Kidney epithelial cell (primary cell): ENCODE data around the gene VTI1A. TPM values are rescaled to one million over a fixed set of nuclear protein-coding genes. Genes with fewer than 3 reads are reported as not detected.

Experiments
- DNase-seq: peaks from one replicate; pipeline ENCODE4 v3.0.0-alpha.2; 2010; ENCODE audit warnings: low read depth
- H3K27me3 ChIP-seq: 2 replicates; pipeline ENCODE4 v1.6.0; 2011; ENCODE audit warnings: low read length; ENCODE audit not compliant: control insufficient read depth, insufficient read depth
- H3K36me3 ChIP-seq: 2 replicates; pipeline ENCODE4 v1.5.1; 2011; ENCODE audit warnings: low read length; ENCODE audit not compliant: control insufficient read depth, insufficient read depth
- H3K4me3 ChIP-seq: 2 replicates; pipeline ENCODE4 v1.5.1; 2011; ENCODE audit warnings: low read depth, mild to moderate bottlenecking, control low read depth, low read length
- CTCF ChIP-seq: IDR thresholded peaks from 2 replicates; pipeline ENCODE4 v1.5.1; 2011; ENCODE audit warnings: mild to moderate bottlenecking, moderate library complexity, low read length, control low read depth, inconsistent platforms; ENCODE audit not compliant: insufficient read depth, poor library complexity, severe bottlenecking
- total RNA-seq: library from RNA; depleted of rRNA; stranded (reverse); fragments of >200 nt; gene quantifications from 2 replicates; pipeline ENCODE4 v1.2.3, GENCODE V29; 2015

The VTI1A gene
- total RNA-seq, 1 donor from 2014 or later, result 45.7 TPM

- no peak for DNase-seq
- Histone ChIP-seq H3K36me3 (no peaks in the 10 kb centered on the region), H3K4me3 (no peak overlapping the region), H3K27me3 (no peaks in the 10 kb centered on the region)
- TF ChIP-seq CTCF, result no peak
Measured at GRCh38 chr10:112716076-112716475, 269.1 kb downstream of the VTI1A start.

DNA sequence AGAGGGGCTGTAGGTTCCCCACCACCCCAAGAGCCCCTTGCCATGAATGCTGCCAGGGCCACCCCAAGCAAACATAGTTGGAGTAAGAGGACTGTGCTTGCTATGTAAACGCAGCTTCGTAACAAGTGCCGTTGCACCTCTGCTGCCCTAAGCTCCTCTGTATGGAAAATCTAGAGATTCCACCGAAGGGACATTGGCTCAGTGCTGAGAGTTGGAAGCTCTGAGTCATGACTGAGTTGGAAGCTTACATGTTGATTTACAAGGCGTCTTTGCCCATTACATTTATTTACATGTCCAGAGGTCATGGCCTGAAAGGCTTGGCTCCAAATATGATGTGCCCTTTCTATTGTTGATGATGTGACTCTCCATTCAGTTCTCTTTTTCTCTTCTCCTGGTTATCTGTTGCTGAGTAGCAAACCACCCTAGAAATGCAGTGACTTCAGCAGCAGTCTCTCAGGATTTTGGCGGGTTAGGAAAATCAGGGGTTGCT lies 270.0 kb downstream of the VTI1A start:
- no peak for TF ChIP-seq CTCF
- no peaks in the 10 kb centered on the region for H3K36me3 ChIP-seq
- H3K4me3 ChIP-seq, result no peak overlapping the region
- DNase-seq, result no peak
- H3K27me3 ChIP-seq, result no peaks in the 10 kb centered on the region

DNA sequence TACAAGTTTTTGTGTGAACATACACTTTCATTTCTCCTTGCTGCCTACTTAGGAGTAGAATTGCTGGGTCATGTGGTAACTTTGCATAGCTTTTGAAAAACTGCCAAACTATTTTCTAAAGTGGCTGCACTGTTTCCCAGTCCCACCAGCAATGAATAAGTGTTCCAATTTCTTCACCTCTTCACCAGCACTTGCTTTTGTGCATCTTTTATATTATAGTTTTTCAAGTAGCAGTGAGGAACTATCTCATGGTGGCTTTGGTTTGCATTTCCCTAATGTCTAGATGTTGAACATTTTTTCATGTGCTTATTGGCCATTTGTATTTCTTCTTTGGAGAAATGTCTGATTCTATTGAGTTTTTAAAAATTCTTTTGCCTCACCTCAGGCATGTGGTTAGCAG lies 273.2 kb downstream of the VTI1A start:
- H3K27me3 ChIP-seq, result no peaks in the 10 kb centered on the region
- no peaks in the 10 kb centered on the region for H3K36me3 ChIP-seq
- DNase-seq, result no peak
- H3K4me3 ChIP-seq, result no peak overlapping the region
- TF ChIP-seq CTCF, result no peak

DNA sequence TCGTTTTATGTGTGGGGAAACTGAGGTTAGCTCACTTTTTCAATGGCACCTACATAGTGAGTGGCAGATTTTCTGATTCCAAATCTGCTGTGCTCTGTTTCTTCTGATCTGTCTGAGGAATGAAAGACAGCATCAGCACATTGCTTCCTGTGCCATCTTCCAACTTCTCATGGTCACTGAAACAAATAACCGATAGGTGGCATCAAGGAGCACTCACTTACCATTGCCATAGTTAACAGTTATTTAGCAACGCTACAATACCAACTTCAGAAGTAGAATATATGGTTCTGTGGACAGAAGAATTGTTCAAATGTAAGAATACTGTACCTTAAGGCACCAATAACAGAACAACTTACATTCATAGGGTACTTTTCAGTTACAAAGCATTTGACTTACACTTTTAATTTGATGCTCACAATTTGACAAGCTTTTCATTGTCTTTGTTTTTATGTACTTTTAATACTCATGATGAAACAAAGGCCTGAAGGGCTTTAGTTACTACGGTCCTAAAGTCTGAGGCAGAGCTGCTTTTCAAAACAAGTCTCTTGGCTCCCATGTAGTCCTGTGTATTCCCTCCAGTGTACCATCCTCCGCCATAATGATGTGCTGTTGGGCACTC lies 274.2 kb downstream of the VTI1A start:
- H3K4me3 ChIP-seq, result no peak overlapping the region
- no peaks in the 10 kb centered on the region for H3K36me3 ChIP-seq
- TF ChIP-seq CTCF, result peak; percentile 62
- H3K27me3 ChIP-seq, result no peaks in the 10 kb centered on the region
- DNase-seq, result no peak

- H3K36me3 ChIP-seq, result no peaks in the 10 kb centered on the region
- no peak for DNase-seq
- no peak for TF ChIP-seq CTCF
- H3K27me3 ChIP-seq, result no peaks in the 10 kb centered on the region
- H3K4me3 ChIP-seq, result no peak overlapping the region
Measured at GRCh38 chr10:112722758-112723157, 275.7 kb downstream of the VTI1A start.

GRCh38 chr10:112723876-112724275 lies 276.9 kb downstream of the VTI1A start:
- Histone ChIP-seq H3K27me3 (no peaks in the 10 kb centered on the region), H3K36me3 (no peaks in the 10 kb centered on the region), H3K4me3 (no peak overlapping the region)
- DNase-seq, result no peak
- TF ChIP-seq CTCF, result no peak
